ENCODE data around the gene RUVBL2. TPM values are rescaled to one million over a fixed set of nuclear protein-coding genes. Genes with fewer than 3 reads are reported as not detected.
"Not testable (repeated sequence)": the region's sequence is repeated elsewhere in the genome, so short reads cannot be mapped to it uniquely, and the experiment has no call there.

Gene RUVBL2
- total and polyA plus RNA-seq, 2 of the 4 experiments (the other 2 are of a cell fraction), result 196 to 391 TPM

DNA sequence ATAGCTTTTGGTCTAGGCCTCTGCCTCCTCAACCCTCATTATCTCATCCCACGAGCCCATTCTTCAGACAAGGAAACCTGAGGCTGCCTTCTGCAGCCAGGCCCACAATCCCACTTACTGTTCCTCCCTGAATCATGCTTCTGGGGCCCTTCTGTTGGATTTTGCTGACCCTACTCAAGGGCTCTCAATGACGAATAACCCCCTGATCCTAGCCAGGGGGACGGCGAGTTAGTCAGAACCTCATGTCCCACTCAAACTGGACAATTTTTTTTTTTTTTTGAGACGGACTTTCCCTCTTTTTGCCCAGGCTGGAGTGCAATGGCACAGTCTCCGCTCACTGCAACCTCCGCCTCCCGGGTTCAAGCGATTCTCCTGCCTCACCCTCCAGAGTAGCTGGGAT lies 28.4 kb downstream of the RUVBL2 start:
- no TSS peak for BruUV-seq (replicated peaks)
- Histone ChIP-seq H2AK5ac (ENCODE audit: low read depth, low read length) (no peak overlapping the region), H4K91ac (ENCODE audit: insufficient read depth, low read depth, low read length) (no peak overlapping the region), H3K14ac (replicated peaks; ENCODE audit: low read depth, low read length) (no peak overlapping the region), H3K4me1 (ENCODE audit: control insufficient read depth, insufficient read depth, low read length) (peaks cover 9% of the 10 kb centered on the region; the same call in 1 of the 2 replicates), H3K9ac (ENCODE audit: low read depth, low read length) (no peak overlapping the region), H3K18ac (ENCODE audit: low read depth, low read length) (no peak overlapping the region), H2AK9ac (replicated peaks; ENCODE audit: low read depth, low read length, poor library complexity) (peak overlapping the region; percentile 50), H3K36me3 (ENCODE audit: control insufficient read depth, insufficient read depth, low read length) (no peaks in the 10 kb centered on the region), H3K56ac (ENCODE audit: extremely low read depth, insufficient read depth, low read length) (no peak overlapping the region), H2BK120ac (ENCODE audit: low read depth, low read length) (no peak overlapping the region), H3K27ac (ENCODE audit: insufficient read depth, low read length) (no peak overlapping the region), H3K27me3 (ENCODE audit: control insufficient read depth, insufficient read depth, low read length) (peaks cover 2% of the 10 kb centered on the region; the same call in 1 of the 2 replicates), H2BK15ac (ENCODE audit: low read depth, low read length) (no peak overlapping the region), H3K4ac (ENCODE audit: low read depth, low read length) (no peak overlapping the region), H4K20me1 (ENCODE audit: insufficient read depth, low read length) (no peaks in the 10 kb centered on the region), H3K9me3 (ENCODE audit: control insufficient read depth, insufficient read depth, low read length) (no peaks in the 10 kb centered on the region), H3K9me1 (ENCODE audit: insufficient read depth, low read length) (0 out of 2 replicates have a peak, but pooled peaks cover 3% of the 10 kb centered on the region), H3K4me3 (ENCODE audit: insufficient read depth, low read depth, low read length) (no peak overlapping the region), H2BK20ac (ENCODE audit: low read depth, low read length) (no peak overlapping the region), H3K79me1 (ENCODE audit: low read depth in 1 of 2, low read length in 2 of 2) (no peaks in the 10 kb centered on the region; a peak in 1 of 4 replicates), H3K23ac (ENCODE audit: low read depth, low read length) (no peak overlapping the region), H3K4me2 (ENCODE audit: low read depth, low read length) (no peak overlapping the region), H4K5ac (ENCODE audit: low read depth, low read length) (no peak overlapping the region), H2BK5ac (ENCODE audit: low read depth, low read length, poor library complexity, severe bottlenecking) (no peak overlapping the region), H2AFZ (replicated peaks; ENCODE audit: low read length, poor library complexity) (no peak overlapping the region), H4K8ac (ENCODE audit: low read depth in 2 of 2, low read length in 2 of 2) (no peak overlapping the region)
- no peak for ATAC-seq (ENCODE audit: low read depth)
- intact Hi-C loops (cut with micrococcal nuclease), result no loop called here
- dilution Hi-C loops (cut with HindIII; ENCODE audit: low sequenced_read_pairs, unreplicated experiment), result no loop called here
- DNase-seq, result no peak
- TF ChIP-seq POLR2A (IDR thresholded peaks at IDR 0.05; ENCODE audit: low read depth, low read length) (no peak), RAD21 (IDR thresholded peaks at IDR 0.05; ENCODE audit: low read length) (no peak), RFX5 (IDR thresholded peaks at IDR 0.05; ENCODE audit: low read depth, low read length) (no peak), CHD1 (IDR thresholded peaks at IDR 0.05; ENCODE audit: low read depth, low read length) (no peak), CEBPB (IDR thresholded peaks at IDR 0.05; ENCODE audit: low read depth, low read length) (no peak)
- TF ChIP-seq, protein P1, sequence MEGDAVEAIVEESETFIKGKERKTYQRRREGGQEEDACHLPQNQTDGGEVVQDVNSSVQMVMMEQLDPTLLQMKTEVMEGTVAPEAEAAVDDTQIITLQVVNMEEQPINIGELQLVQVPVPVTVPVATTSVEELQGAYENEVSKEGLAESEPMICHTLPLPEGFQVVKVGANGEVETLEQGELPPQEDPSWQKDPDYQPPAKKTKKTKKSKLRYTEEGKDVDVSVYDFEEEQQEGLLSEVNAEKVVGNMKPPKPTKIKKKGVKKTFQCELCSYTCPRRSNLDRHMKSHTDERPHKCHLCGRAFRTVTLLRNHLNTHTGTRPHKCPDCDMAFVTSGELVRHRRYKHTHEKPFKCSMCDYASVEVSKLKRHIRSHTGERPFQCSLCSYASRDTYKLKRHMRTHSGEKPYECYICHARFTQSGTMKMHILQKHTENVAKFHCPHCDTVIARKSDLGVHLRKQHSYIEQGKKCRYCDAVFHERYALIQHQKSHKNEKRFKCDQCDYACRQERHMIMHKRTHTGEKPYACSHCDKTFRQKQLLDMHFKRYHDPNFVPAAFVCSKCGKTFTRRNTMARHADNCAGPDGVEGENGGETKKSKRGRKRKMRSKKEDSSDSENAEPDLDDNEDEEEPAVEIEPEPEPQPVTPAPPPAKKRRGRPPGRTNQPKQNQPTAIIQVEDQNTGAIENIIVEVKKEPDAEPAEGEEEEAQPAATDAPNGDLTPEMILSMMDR (conservative IDR thresholded peaks at IDR 0.05; ENCODE audit: low read depth, low read length), result no peak
- ChIA-PET POLR2A (ENCODE audit: unreplicated experiment) (no interaction called here), CTCF (no interaction called here)
- 90% methylated on average over 2 of the region's 9 CpGs; no CpG with 5 or more reads in 1 of the 2 experiments for WGBS, 2 experiments (ENCODE audit: extremely low coverage in 2 of 2, insufficient read length in 1 of 2)
- in situ Hi-C loops (cut with MboI; ENCODE audit: low sequenced_read_pairs), result no loop called here

GRCh38 chr19:49024233-49024632 lies 30.5 kb downstream of the RUVBL2 start, which contains the start of gene CGB3:
Gene CGB3, minus strand, starts transcription at chr19:49024333. Its CDS starts 362 bp downstream, at chr19:49023971.
- H2BK120ac ChIP-seq (ENCODE audit: low read depth, low read length); dilution Hi-C loops (cut with HindIII; ENCODE audit: low sequenced_read_pairs, unreplicated experiment): not testable (repeated sequence)

More at GRCh38 chr19:49024233-49024632, 30.5 kb downstream of the RUVBL2 start, which contains the start of gene CGB3:
- H3K4me3 ChIP-seq (ENCODE audit: insufficient read depth, low read depth, low read length); H3K18ac ChIP-seq (ENCODE audit: low read depth, low read length); CTCF ChIA-PET; H3K4me2 ChIP-seq (ENCODE audit: low read depth, low read length); H4K8ac ChIP-seq (ENCODE audit: low read depth in 2 of 2, low read length in 2 of 2); H3K56ac ChIP-seq (ENCODE audit: extremely low read depth, insufficient read depth, low read length); H3K36me3 ChIP-seq (ENCODE audit: control insufficient read depth, insufficient read depth, low read length); H2AK5ac ChIP-seq (ENCODE audit: low read depth, low read length); H3K14ac ChIP-seq (replicated peaks; ENCODE audit: low read depth, low read length); H3K4ac ChIP-seq (ENCODE audit: low read depth, low read length); POLR2A ChIA-PET (ENCODE audit: unreplicated experiment); H3K23ac ChIP-seq (ENCODE audit: low read depth, low read length); H3K27me3 ChIP-seq (ENCODE audit: control insufficient read depth, insufficient read depth, low read length); in situ Hi-C loops (cut with MboI; ENCODE audit: low sequenced_read_pairs); ATAC-seq (ENCODE audit: low read depth); H2BK5ac ChIP-seq (ENCODE audit: low read depth, low read length, poor library complexity, severe bottlenecking); H2BK15ac ChIP-seq (ENCODE audit: low read depth, low read length); intact Hi-C loops (cut with micrococcal nuclease); H4K20me1 ChIP-seq (ENCODE audit: insufficient read depth, low read length); H4K5ac ChIP-seq (ENCODE audit: low read depth, low read length); BruUV-seq (replicated peaks); H3K9ac ChIP-seq (ENCODE audit: low read depth, low read length); H3K9me1 ChIP-seq (ENCODE audit: insufficient read depth, low read length); H3K79me1 ChIP-seq (ENCODE audit: low read depth in 1 of 2, low read length in 2 of 2); H3K27ac ChIP-seq (ENCODE audit: insufficient read depth, low read length); H2AK9ac ChIP-seq (replicated peaks; ENCODE audit: low read depth, low read length, poor library complexity); H3K9me3 ChIP-seq (ENCODE audit: control insufficient read depth, insufficient read depth, low read length); H2BK20ac ChIP-seq (ENCODE audit: low read depth, low read length); H3K4me1 ChIP-seq (ENCODE audit: control insufficient read depth, insufficient read depth, low read length); H4K91ac ChIP-seq (ENCODE audit: insufficient read depth, low read depth, low read length); DNase-seq; H2AFZ ChIP-seq (replicated peaks; ENCODE audit: low read length, poor library complexity): not testable (repeated sequence)
- WGBS, 2 experiments (ENCODE audit: extremely low coverage in 2 of 2, insufficient read length in 1 of 2), result no CpG with 5 or more reads among the region's 15 CpGs

Measured in IMR-90 (cell line).